Activated CD4-positive, CD25-positive, alpha-beta regulatory T cell (primary cell): ENCODE data around the gene PATL1.

ENCODE experiments used
- DNase-seq, 4 experiments: peaks; one replicate each; lab custom pipeline; 2025; lab: John Stamatoyannopoulos, UW

The PATL1 gene

DNA sequence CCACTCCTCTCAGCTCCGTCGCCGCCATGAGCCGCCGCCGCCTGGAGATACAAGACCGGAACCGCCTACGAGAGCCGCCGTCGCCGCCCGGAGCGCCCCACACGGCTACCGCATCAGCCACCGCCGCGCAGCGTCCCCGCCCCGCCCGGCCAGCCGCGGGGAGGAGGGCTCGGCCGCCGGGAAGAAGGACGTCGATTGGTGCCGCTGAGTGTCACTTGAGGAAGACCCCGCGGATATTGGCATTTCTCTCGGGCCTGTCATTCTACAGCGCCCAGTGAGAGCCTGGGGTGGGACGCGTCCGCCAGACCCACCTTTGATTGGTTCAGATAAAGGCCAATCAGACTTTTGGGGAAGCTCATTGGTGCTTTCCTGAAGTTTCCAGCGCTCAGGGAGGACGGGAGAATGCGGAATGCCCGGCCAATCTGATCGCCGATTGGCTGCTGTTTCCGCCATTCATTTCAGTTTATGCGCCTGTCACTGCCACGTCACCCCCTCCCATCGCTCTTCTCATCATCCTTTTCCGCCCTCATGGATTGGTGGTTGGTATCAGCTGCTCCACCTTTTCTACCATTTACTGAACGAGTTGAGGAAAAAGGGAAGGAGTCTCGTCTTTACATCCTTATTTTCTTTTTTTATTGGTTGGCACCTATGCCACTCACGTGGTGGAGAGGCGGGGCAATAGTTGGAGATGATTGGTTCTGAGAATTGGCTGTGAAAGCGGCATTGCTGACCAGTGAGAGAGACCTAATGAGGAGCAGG, 53.0 kb downstream of the PATL1 start, which contains the start of gene OSBP:
Gene OSBP, minus strand, starts transcription at position 138 of the 759 bp plus-strand sequence. Its CDS starts 110 bp downstream, at position 28.
- DNase-seq = peak; percentile 99

- peak; percentile 14 to 54 (median 39) for DNase-seq
Measured at GRCh38 chr11:59615120-59615636, 53.7 kb downstream of the PATL1 start.

- no peak for DNase-seq
Measured at GRCh38 chr11:59614277-59615119, 54.3 kb downstream of the PATL1 start.

DNA sequence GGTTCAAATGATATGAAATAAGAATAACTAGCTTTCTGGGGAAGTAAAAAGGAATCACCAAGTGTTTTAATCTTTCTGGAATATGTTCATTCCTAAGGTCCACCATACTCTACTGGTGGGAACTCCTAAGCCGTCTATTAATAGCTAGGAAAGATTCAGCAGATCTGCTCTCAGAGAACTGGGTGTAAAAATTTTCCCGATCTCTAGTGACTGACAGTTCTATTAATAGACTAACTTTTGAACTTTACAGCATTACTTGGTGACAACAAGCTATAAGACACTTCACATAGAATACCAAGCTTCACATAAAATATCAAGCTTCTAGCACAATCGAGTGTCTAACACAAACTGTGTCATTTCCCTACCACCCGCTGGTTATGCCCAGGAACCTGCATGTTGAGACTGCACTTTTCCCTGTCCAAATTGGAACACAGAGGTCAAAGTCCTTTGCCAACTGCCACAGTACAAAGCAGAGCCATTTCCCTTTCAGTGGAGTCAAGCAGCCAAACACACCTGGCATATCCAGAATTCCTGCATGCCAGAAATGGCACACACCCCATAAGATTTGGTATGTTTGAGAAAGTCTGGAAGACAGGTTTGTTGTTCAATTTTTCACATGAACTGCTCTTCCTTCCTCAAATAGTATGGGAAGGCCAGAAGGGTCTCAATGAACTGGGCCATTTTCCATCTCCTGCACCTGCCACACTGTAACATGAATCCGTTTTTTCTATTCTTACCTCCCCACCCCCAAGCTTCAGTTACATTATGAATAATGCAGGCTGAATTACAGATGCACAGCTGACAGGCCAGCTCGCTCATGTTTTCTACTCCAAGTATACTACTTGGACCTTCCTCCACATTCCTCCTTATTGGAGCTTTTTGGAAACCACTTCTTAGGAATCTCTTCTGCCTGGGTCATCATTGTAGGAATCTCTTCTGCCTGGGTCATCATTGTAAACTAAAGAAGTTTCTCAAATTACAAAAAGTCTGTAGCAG, 57.0 kb downstream of the PATL1 start:
- DNase-seq = no peak

DNA sequence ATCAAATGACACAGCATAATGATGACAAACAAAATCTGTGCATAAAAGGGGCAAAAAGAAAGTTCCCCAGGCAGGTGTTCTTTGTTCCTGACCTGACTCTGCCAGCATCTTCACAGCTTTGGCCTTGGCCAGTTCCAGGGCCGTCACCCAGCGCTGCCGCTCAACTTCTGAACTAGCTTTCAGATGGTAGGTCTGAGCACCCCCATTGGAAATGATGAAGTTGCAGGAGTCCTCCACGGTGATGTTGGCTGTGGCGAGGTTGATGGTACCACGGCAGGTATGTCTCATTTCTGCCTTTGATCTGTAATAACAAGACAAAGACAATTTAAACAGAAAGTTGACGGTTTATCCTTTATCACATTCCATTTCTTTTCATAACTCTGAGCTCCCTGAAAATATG, 58.5 kb downstream of the PATL1 start:
- DNase-seq = no peak

- DNase-seq = no peak
Measured at GRCh38 chr11:59607703-59608454, 61.0 kb downstream of the PATL1 start.

DNA sequence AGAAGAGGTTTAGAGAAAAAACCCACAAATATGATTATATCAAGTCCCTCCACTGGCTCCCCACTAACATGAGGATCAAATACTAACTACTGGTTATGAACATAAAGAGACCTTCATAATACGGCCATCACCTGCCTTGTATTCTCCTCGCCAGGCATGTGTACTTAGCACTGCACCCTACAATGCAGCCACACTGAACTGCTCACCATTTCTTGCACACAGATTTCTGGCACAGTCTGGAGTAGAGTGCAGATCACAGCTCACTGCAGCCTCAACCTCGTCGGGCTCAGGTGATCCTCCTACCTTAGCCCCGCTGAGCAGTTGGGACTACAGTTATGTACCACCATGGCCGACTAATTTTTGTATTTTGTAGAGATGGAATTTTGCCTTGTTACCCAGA, 66.4 kb downstream of the PATL1 start:
- DNase-seq = no peak

- no peak for DNase-seq
Measured at GRCh38 chr11:59601788-59602187, 67.0 kb downstream of the PATL1 start.

GRCh38 chr11:59600636-59601035, 68.2 kb downstream of the PATL1 start:
- no peak for DNase-seq

DNA sequence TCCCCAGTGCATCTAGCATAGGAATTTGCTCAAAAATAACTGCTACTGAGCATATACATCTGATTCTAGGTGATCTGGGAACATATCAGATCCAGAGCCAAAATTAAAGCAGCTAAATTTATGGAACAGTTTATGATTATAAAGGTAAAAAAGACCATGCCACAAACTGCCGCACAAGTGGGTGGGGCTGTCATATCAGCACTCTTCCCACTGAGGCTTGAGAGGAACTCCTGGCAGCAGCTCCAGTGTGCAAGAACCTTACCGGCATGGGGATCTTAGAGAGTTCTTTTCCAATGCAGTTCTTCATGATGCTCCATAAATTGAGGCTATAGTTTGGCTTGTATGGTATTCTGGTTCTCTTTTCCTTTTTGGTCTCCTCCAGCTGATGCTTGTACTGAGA, 68.6 kb downstream of the PATL1 start:
- no peak for DNase-seq

- DNase-seq = no peak
Measured at GRCh38 chr11:59598961-59599360, 69.9 kb downstream of the PATL1 start.
